Upper lobe of left lung (tissue), 4 donors: ENCODE measurements around the gene PACS2.

ENCODE experiments used
- CTCF ChIP-seq, 6 experiments: fragments of 450-650 bp in 4 of 6; fragments of 200-600 bp in 2 of 6; sonication (generic) in 2 of 6; IDR thresholded peaks; one replicate each; pipeline ENCODE4 v1.5.1; 2016 to 2019; ENCODE audit warnings: antibody characterized with exemption in 6 of 6
- POLR2A ChIP-seq, 4 donors: fragments of 450-650 bp; IDR thresholded peaks; one replicate each; pipeline ENCODE4 v1.5.1; 2016 to 2017; ENCODE audit warnings: antibody characterized with exemption in 4 of 4, mild to moderate bottlenecking in 2 of 4

GRCh38 chr14:105439179-105439578, 124.6 kb downstream of the PACS2 start:
- no peak for TF ChIP-seq CTCF (IDR thresholded peaks at IDR 0.05)
- TF ChIP-seq POLR2A (IDR thresholded peaks at IDR 0.05), result no peak
